Liver (tissue), 9 donors: ENCODE measurements around the gene TBX2. TPM values are rescaled to one million over a fixed set of nuclear protein-coding genes. Genes with fewer than 3 reads are reported as not detected.

Experiments
- DNase-seq: peaks from one replicate; pipeline ENCODE4 v3.0.0-alpha.2; 2017; ENCODE audit warnings: low spot score
- H3K27ac ChIP-seq, 2 donors: one replicate each; pipeline ENCODE4 v1.7.0; 2013; ENCODE audit warnings: inconsistent platforms in 2 of 2, low read length in 2 of 2, control low read depth in 1 of 2, low read depth in 1 of 2, mild to moderate bottlenecking in 1 of 2
- H3K27me3 ChIP-seq, 4 donors: one replicate each; pipeline versions ENCODE4 v1.6.1 to v1.7.0; 2013; ENCODE audit warnings: low read length in 3 of 4, inconsistent platforms in 1 of 4, mild to moderate bottlenecking in 1 of 4, moderate library complexity in 1 of 4; ENCODE audit not compliant: control insufficient read depth in 4 of 4, insufficient read depth in 4 of 4
- H3K36me3 ChIP-seq, 4 donors: one replicate each; pipeline versions ENCODE4 v1.6.1 to v1.7.0; 2013; ENCODE audit warnings: low read length in 3 of 4, mild to moderate bottlenecking in 3 of 4, low read depth in 1 of 4, moderate library complexity in 1 of 4; ENCODE audit not compliant: control insufficient read depth in 4 of 4, insufficient read depth in 3 of 4
- H3K4me1 ChIP-seq, 4 donors: one replicate each; pipeline versions ENCODE4 v1.6.1 to v1.7.0; 2013; ENCODE audit warnings: low read length in 3 of 4, mild to moderate bottlenecking in 3 of 4, moderate library complexity in 1 of 4; ENCODE audit not compliant: control insufficient read depth in 4 of 4, insufficient read depth in 4 of 4
- H3K4me3 ChIP-seq, 3 donors: one replicate each; pipeline versions ENCODE4 v1.6.1 to v1.7.0; 2013; ENCODE audit warnings: low read length in 3 of 3, control low read depth in 1 of 3, low read depth in 1 of 3, mild to moderate bottlenecking in 1 of 3
- H3K9ac ChIP-seq, 2 donors: one replicate each; pipeline ENCODE4 v1.7.0; 2013; ENCODE audit warnings: low read length in 2 of 2, mild to moderate bottlenecking in 2 of 2, moderate library complexity in 2 of 2, control low read depth in 1 of 2, low read depth in 1 of 2
- H3K9me3 ChIP-seq, 4 donors: one replicate each; pipeline versions ENCODE4 v1.6.1 to v1.7.0; 2013; ENCODE audit warnings: low read length in 3 of 4; ENCODE audit not compliant: control insufficient read depth in 4 of 4
- ATF3 ChIP-seq: IDR thresholded peaks from 2 replicates; pipeline ENCODE4 v1.6.1; 2016; ENCODE audit warnings: antibody characterized with exemption
- CTCF ChIP-seq: fragments of 150-350 bp; IDR thresholded peaks from 2 replicates; pipeline ENCODE4 v1.5.1; 2017; ENCODE audit warnings: improper control_type of control experiment, low read depth, low read length; ENCODE audit not compliant: missing input control
- EGR1 ChIP-seq, 2 donors: IDR thresholded peaks; 2 replicates each; pipeline ENCODE4 v1.6.1; 2016 to 2018; ENCODE audit warnings: antibody characterized with exemption in 2 of 2, low read depth in 2 of 2
- FOXA1 ChIP-seq: IDR thresholded peaks from 2 replicates; pipeline ENCODE4 v1.6.1; 2016; ENCODE audit warnings: antibody characterized with exemption
- FOXA2 ChIP-seq: IDR thresholded peaks from 2 replicates; pipeline ENCODE4 v1.6.1; 2016; ENCODE audit warnings: antibody characterized with exemption
- GABPA ChIP-seq, 2 donors: IDR thresholded peaks in 1 of 2; conservative IDR thresholded peaks in 1 of 2; 2 replicates each; pipeline ENCODE4 v1.6.1; 2016; ENCODE audit warnings: antibody characterized with exemption in 2 of 2, mild to moderate bottlenecking in 1 of 2, moderate library complexity in 1 of 2
- HNF4A ChIP-seq, 2 donors: conservative IDR thresholded peaks; 2 replicates each; pipeline ENCODE4 v1.6.1; 2016; ENCODE audit warnings: antibody characterized with exemption in 2 of 2, mild to moderate bottlenecking in 2 of 2
- HNF4G ChIP-seq: IDR thresholded peaks from 2 replicates; pipeline ENCODE4 v1.6.1; 2016; ENCODE audit warnings: antibody characterized with exemption
- JUND ChIP-seq, 2 donors: IDR thresholded peaks; 2 replicates each; pipeline ENCODE4 v1.6.1; 2016; ENCODE audit warnings: antibody characterized with exemption in 2 of 2
- NR2F2 ChIP-seq: IDR thresholded peaks from 2 replicates; pipeline ENCODE4 v1.6.1; 2016; ENCODE audit warnings: antibody characterized with exemption
- RAD21 ChIP-seq, 2 donors: IDR thresholded peaks; 2 replicates each; pipeline ENCODE4 v1.6.1; 2016; ENCODE audit warnings: antibody characterized with exemption in 2 of 2, mild to moderate bottlenecking in 2 of 2
- RXRA ChIP-seq, 2 donors: IDR thresholded peaks; 2 replicates each; pipeline ENCODE4 v1.6.1; 2017 to 2018; ENCODE audit warnings: antibody characterized with exemption in 2 of 2, mild to moderate bottlenecking in 1 of 2
- SP1 ChIP-seq: IDR thresholded peaks from 2 replicates; pipeline ENCODE4 v1.6.1; 2018; ENCODE audit warnings: antibody characterized with exemption, mild to moderate bottlenecking
- TAF1 ChIP-seq: conservative IDR thresholded peaks from 2 replicates; pipeline ENCODE4 v1.6.1; 2016; ENCODE audit warnings: antibody characterized with exemption, mild to moderate bottlenecking
- YY1 ChIP-seq: IDR thresholded peaks from 2 replicates; pipeline ENCODE4 v1.6.1; 2016; ENCODE audit warnings: antibody characterized with exemption, mild to moderate bottlenecking
- ZBTB33 ChIP-seq: IDR thresholded peaks from 2 replicates; pipeline ENCODE4 v1.6.1; 2016; ENCODE audit warnings: antibody characterized with exemption
- WGBS: extraction: QIAGEN DNeasy Blood & Tissue Kit; methylation state at CpG from one replicate; pipeline ENCODE4 v1.1.7; 2013; 5-methylcytosine and 5-hydroxymethylcytosine counted together
- polyA plus RNA-seq, 2 donors: library from polyadenylated mRNA; stranded (reverse) in 1 of 2; unstranded in 1 of 2; fragments of 200-250 nt in 1 of 2; fragments of >200 nt in 1 of 2; fragmentation: Nextera tagmentation in 1 of 2; extraction: Ambion mirVana in 1 of 2; gene quantifications; one replicate each; pipeline versions ENCODE4 v1.2.1 to v1.2.3, GENCODE V29; 2013 to 2015
- total RNA-seq, 2 donors: library from RNA; depleted of rRNA; stranded (reverse); fragments of >200 nt; gene quantifications; one replicate each; pipeline ENCODE4 v1.2.3, GENCODE V29; 2014
- TF ChIP-seq, protein P1 (sequence below): IDR thresholded peaks from 2 replicates; pipeline ENCODE4 v1.6.1; 2016; ENCODE audit warnings: antibody characterized with exemption
- TF ChIP-seq, protein P2 (sequence below): IDR thresholded peaks from 2 replicates; pipeline ENCODE4 v1.6.1; 2016; ENCODE audit warnings: antibody characterized with exemption, mild to moderate bottlenecking
- donor health status: healthy.
- donor health status: healthy.
- donor health status: healthy.
- donor health status: healthy.
- donor health status: healthy.

TBX2 gene
- total and polyA plus RNA-seq, 4 donors: 0.85 to 3.1 (median 2.5) TPM

DNA sequence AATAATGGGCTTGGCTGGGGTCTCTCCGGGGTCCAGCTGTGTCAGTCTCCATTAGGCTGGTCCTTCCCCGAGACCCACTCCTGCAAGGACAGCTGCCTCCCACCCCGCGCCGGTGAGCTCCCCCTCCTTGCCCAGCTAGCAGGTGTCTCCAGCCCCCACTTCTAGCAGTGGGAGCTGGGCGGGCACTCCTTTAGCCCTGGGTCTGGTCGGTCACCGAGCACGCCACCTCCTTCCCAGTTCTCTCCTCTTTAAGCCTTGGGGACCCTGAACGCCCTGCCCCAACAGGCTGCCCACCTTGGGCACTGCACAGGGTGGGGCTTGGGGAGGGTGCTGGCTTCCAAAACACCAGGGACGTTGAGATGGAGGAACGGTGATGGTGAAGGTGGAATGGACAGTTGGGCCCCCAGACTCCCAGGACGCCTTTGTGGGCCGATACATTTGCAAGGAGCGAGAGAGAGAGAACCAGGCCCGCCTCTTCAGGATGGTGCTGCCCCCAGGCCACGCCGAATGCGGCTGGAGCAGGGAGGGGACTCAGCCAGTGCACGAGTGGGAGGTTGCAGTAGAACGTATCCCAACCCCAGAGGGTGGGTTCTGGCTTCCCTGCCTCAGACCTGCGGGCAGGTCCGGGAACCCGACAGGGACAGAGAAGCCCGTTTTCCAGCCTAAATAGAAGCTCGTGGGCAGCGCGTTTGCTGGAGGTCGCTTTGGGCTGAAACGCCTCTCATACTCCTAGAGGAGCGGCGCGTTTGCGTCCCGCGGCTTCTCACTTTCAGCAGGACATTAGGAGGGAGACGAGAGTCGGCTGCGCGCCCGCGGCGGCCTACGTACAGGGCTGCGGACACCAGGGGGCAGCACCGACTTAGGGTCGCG, 10.7 kb downstream of the TBX2 start:
- Histone ChIP-seq H3K27me3 (peaks cover 0 to 15% (median 5%) of the 10 kb centered on the region in 4 donors), H3K27ac (peak overlapping the region; percentile 47 to 69), H3K4me3 (peak overlapping the region in 1 of 3 donors; percentile 56), H3K4me1 (peaks cover 16 to 45% (median 30%) of the 10 kb centered on the region in 4 donors), H3K36me3 (no peaks in the 10 kb centered on the region), H3K9ac (no peak overlapping the region), H3K9me3 (no peaks in the 10 kb centered on the region)
- peak; percentile 80 for DNase-seq
- peak; percentile 26 to 67 for TF ChIP-seq RAD21 (IDR thresholded peaks at IDR 0.05)
- no peak for TF ChIP-seq RXRA (IDR thresholded peaks at IDR 0.05)
- TF ChIP-seq CTCF: peak; percentile 48
- 10% methylated on average over 48 of the region's 48 CpGs for WGBS

DNA sequence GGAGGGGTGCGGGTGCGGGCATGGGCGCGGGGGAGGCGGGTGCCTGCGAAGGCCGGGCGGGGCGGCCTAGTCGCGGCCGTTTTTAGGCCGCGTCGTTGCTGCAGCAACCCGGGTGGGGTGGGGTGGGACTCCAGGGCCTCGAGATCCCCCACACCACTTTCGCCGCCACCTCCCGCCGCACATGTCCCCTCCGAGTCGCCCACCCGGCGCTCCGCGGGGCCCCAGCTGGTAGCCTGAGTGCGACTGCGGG, 11.3 kb downstream of the TBX2 start:
- H3K27ac ChIP-seq: peak overlapping the region; percentile 47 to 78
- H3K4me1 ChIP-seq: peaks cover 16 to 45% (median 30%) of the 10 kb centered on the region in 4 donors
- H3K9ac ChIP-seq: peak overlapping the region in 1 of 2 donors; percentile 71
- no peaks in the 10 kb centered on the region for H3K36me3 ChIP-seq
- peaks cover 0 to 10% (median 5%) of the 10 kb centered on the region in 4 donors for H3K27me3 ChIP-seq
- TF ChIP-seq GABPA (IDR thresholded peaks at IDR 0.05 in 1 of 2, conservative IDR thresholded peaks at IDR 0.05 in 1 of 2) (no peak), ATF3 (no peak), RAD21 (IDR thresholded peaks at IDR 0.05) (no peak), CTCF (no peak), JUND (IDR thresholded peaks at IDR 0.05) (no peak), FOXA2 (no peak), HNF4G (no peak), EGR1 (IDR thresholded peaks at IDR 0.05; ENCODE audit: low read depth in 2 of 2) (no peak), FOXA1 (no peak), ZBTB33 (no peak), NR2F2 (no peak), SP1 (no peak), TAF1 (no peak), RXRA (IDR thresholded peaks at IDR 0.05) (no peak), YY1 (no peak), HNF4A (conservative IDR thresholded peaks at IDR 0.05) (no peak)
- TF ChIP-seq, protein P1, sequence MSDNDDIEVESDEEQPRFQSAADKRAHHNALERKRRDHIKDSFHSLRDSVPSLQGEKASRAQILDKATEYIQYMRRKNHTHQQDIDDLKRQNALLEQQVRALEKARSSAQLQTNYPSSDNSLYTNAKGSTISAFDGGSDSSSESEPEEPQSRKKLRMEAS: no peak
- TF ChIP-seq, protein P2, sequence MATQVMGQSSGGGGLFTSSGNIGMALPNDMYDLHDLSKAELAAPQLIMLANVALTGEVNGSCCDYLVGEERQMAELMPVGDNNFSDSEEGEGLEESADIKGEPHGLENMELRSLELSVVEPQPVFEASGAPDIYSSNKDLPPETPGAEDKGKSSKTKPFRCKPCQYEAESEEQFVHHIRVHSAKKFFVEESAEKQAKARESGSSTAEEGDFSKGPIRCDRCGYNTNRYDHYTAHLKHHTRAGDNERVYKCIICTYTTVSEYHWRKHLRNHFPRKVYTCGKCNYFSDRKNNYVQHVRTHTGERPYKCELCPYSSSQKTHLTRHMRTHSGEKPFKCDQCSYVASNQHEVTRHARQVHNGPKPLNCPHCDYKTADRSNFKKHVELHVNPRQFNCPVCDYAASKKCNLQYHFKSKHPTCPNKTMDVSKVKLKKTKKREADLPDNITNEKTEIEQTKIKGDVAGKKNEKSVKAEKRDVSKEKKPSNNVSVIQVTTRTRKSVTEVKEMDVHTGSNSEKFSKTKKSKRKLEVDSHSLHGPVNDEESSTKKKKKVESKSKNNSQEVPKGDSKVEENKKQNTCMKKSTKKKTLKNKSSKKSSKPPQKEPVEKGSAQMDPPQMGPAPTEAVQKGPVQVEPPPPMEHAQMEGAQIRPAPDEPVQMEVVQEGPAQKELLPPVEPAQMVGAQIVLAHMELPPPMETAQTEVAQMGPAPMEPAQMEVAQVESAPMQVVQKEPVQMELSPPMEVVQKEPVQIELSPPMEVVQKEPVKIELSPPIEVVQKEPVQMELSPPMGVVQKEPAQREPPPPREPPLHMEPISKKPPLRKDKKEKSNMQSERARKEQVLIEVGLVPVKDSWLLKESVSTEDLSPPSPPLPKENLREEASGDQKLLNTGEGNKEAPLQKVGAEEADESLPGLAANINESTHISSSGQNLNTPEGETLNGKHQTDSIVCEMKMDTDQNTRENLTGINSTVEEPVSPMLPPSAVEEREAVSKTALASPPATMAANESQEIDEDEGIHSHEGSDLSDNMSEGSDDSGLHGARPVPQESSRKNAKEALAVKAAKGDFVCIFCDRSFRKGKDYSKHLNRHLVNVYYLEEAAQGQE: no peak
- DNase-seq: no peak
- WGBS: 4% methylated on average over 29 of the region's 29 CpGs
- no peaks in the 10 kb centered on the region for H3K9me3 ChIP-seq
- peak overlapping the region; percentile 7 to 56 (median 49) for H3K4me3 ChIP-seq
